ENCODE results near the gene ZSWIM6.

DNA sequence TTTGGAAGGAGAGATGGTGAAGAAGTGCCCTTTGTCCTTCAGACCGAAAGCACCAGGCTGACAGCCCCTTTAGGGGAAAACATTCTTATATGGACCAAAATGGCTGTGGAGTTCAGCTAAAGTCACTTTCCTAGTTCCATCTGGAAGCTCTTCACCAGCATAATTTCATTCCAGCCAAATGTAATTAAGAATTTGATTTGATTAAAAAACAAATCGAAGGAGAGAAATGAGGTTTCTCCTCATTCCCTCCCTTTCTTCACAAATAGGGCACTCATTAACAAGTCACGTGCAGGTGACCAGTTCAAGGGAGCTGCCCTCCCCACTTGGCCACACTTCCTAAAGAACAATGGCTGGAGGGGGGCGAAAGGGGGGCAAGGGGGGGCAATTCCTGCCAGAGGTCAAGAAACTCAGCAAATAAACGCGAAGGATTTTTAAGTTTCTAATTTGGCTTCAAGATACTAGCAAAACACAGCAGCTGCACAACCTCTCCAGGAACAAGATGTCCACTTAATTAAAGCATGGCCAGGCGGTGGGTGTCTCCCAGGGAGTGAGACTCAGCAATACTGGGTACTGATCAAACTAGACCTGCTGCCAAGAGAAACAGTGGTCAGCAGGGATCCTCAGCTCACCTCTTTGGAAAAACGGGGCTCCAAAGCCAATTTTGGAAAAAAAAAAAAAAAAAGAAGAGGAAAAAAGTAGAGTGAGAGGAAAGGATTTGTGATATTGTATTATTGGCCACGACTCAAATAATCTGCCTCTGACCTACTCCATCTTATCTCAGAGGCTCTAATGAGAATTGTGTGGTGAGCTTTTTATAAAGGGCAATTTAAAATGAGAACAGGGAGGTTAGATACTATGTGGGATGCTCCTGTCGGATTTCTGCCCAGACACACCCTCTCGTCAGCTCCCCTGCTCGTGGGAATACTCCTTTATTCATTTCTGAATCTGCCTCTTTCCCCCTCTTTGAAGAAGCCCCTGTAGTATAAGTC lies 254.3 kb downstream of the ZSWIM6 start:
- TF ChIP-seq, protein P1, sequence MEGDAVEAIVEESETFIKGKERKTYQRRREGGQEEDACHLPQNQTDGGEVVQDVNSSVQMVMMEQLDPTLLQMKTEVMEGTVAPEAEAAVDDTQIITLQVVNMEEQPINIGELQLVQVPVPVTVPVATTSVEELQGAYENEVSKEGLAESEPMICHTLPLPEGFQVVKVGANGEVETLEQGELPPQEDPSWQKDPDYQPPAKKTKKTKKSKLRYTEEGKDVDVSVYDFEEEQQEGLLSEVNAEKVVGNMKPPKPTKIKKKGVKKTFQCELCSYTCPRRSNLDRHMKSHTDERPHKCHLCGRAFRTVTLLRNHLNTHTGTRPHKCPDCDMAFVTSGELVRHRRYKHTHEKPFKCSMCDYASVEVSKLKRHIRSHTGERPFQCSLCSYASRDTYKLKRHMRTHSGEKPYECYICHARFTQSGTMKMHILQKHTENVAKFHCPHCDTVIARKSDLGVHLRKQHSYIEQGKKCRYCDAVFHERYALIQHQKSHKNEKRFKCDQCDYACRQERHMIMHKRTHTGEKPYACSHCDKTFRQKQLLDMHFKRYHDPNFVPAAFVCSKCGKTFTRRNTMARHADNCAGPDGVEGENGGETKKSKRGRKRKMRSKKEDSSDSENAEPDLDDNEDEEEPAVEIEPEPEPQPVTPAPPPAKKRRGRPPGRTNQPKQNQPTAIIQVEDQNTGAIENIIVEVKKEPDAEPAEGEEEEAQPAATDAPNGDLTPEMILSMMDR (conservative IDR thresholded peaks at IDR 0.05 in 1 of 2, IDR thresholded peaks at IDR 0.05 in 1 of 2; ENCODE audit: extremely low read depth in 1 of 2, insufficient read depth in 1 of 2, low read depth in 1 of 2, low read length in 2 of 2): no peak
- TF ChIP-seq EZH2 (IDR thresholded peaks at IDR 0.05; ENCODE audit: borderline replicate concordance, low read length): no peak

Measured in mammary epithelial cell (primary cell).